ENCODE results near the gene DPP3.

DNA sequence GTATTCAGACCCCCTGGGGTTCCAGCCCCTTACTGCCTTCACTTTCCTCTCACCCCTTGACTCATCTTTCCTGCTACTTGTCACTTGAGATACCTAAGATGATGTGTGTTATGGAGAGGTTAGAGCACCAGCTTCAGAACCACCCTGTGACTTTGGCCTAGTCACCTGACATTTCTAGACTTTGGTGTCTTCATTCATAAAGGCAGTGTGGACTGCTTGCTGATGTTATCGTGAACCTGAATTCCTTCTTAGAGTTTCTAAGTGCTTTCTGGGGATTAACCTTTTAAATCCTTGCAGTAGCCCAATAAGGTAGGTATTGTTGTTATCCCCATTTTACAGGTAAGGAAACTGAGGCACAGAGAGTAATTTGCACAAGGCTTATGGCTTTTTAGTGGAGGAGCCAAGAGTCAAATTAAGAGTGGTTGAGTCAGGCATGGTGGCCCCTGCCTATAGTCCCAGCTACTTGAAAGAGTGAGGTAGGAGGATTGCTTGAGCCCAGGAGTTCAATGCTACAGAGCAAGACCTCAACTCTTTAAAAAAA is 25.1 kb downstream of the DPP3 start:
- TF ChIP-seq, protein P1, sequence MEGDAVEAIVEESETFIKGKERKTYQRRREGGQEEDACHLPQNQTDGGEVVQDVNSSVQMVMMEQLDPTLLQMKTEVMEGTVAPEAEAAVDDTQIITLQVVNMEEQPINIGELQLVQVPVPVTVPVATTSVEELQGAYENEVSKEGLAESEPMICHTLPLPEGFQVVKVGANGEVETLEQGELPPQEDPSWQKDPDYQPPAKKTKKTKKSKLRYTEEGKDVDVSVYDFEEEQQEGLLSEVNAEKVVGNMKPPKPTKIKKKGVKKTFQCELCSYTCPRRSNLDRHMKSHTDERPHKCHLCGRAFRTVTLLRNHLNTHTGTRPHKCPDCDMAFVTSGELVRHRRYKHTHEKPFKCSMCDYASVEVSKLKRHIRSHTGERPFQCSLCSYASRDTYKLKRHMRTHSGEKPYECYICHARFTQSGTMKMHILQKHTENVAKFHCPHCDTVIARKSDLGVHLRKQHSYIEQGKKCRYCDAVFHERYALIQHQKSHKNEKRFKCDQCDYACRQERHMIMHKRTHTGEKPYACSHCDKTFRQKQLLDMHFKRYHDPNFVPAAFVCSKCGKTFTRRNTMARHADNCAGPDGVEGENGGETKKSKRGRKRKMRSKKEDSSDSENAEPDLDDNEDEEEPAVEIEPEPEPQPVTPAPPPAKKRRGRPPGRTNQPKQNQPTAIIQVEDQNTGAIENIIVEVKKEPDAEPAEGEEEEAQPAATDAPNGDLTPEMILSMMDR (IDR thresholded peaks at IDR 0.05), result no peak
- TF ChIP-seq TEAD4 (IDR thresholded peaks at IDR 0.05; ENCODE audit: borderline replicate concordance, insufficient read depth) (no peak), RFX5 (IDR thresholded peaks at IDR 0.05; ENCODE audit: low read length) (no peak), YY1 (IDR thresholded peaks at IDR 0.05; ENCODE audit: low read depth) (no peak), JUND (IDR thresholded peaks at IDR 0.05) (no peak), POLR2AphosphoS5 (IDR thresholded peaks at IDR 0.05; ENCODE audit: low read depth, low read length) (no peak), EZH2phosphoT487 (IDR thresholded peaks at IDR 0.05; ENCODE audit: borderline replicate concordance, low read depth) (no peak), SIN3A (IDR thresholded peaks at IDR 0.05; ENCODE audit: borderline replicate concordance, low read depth, low read length) (no peak), RAD21 (IDR thresholded peaks at IDR 0.05; ENCODE audit: low read length) (no peak), EP300 (IDR thresholded peaks at IDR 0.05; ENCODE audit: borderline replicate concordance in 1 of 2, low read depth in 1 of 2, low read length in 1 of 2) (no peak), SMC3 (IDR thresholded peaks at IDR 0.05; ENCODE audit: low read depth, low read length) (no peak)
- TF ChIP-seq, protein P2, sequence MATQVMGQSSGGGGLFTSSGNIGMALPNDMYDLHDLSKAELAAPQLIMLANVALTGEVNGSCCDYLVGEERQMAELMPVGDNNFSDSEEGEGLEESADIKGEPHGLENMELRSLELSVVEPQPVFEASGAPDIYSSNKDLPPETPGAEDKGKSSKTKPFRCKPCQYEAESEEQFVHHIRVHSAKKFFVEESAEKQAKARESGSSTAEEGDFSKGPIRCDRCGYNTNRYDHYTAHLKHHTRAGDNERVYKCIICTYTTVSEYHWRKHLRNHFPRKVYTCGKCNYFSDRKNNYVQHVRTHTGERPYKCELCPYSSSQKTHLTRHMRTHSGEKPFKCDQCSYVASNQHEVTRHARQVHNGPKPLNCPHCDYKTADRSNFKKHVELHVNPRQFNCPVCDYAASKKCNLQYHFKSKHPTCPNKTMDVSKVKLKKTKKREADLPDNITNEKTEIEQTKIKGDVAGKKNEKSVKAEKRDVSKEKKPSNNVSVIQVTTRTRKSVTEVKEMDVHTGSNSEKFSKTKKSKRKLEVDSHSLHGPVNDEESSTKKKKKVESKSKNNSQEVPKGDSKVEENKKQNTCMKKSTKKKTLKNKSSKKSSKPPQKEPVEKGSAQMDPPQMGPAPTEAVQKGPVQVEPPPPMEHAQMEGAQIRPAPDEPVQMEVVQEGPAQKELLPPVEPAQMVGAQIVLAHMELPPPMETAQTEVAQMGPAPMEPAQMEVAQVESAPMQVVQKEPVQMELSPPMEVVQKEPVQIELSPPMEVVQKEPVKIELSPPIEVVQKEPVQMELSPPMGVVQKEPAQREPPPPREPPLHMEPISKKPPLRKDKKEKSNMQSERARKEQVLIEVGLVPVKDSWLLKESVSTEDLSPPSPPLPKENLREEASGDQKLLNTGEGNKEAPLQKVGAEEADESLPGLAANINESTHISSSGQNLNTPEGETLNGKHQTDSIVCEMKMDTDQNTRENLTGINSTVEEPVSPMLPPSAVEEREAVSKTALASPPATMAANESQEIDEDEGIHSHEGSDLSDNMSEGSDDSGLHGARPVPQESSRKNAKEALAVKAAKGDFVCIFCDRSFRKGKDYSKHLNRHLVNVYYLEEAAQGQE (IDR thresholded peaks at IDR 0.05; ENCODE audit: low read depth, low read length), result no peak
